ENCODE data around the gene RARG. TPM values are rescaled to one million over a fixed set of nuclear protein-coding genes. Genes with fewer than 3 reads are reported as not detected.

The RARG gene
- polyA plus RNA-seq, 1 donor (not counting 4 experiments of a cell fraction or from before 2014, with no cell fraction given): 26.4 TPM

- no peak overlapping the region for H3K27ac ChIP-seq (ENCODE audit: control insufficient read depth, insufficient read depth, low read length)
- no peaks in the 10 kb centered on the region for H4K20me1 ChIP-seq (ENCODE audit: control insufficient read depth, extremely low read depth, insufficient read depth, low read length)
- no peaks in the 10 kb centered on the region for H3K9me3 ChIP-seq (ENCODE audit: control insufficient read depth, low read depth, low read length)
- TF ChIP-seq EZH2 (IDR thresholded peaks at IDR 0.05; ENCODE audit: low read length): no peak
- no peak overlapping the region for H3K4me3 ChIP-seq (ENCODE audit: control insufficient read depth in 2 of 3, extremely low read depth in 1 of 3, insufficient read depth in 2 of 3, low read depth in 1 of 3, low read length in 3 of 3)
- FAIRE-seq (no peak), DNase-seq (ENCODE audit: low read depth, low spot score) (no peak)
- dilution Hi-C loops (cut with MboI; ENCODE audit: extremely low pct_ligation_motif_present, low sequenced_read_pairs): no loop called here
- no peak overlapping the region for H3K4me2 ChIP-seq (ENCODE audit: control insufficient read depth, extremely low read depth, insufficient read depth, low read depth, low read length)
- H3K27me3 ChIP-seq (ENCODE audit: control insufficient read depth, extremely low read depth, insufficient read depth, low read length): no peaks in the 10 kb centered on the region
- H3K79me2 ChIP-seq (ENCODE audit: control insufficient read depth, insufficient read depth, low read length): peaks cover 6% of the 10 kb centered on the region
- H3K36me3 ChIP-seq (ENCODE audit: control insufficient read depth in 2 of 2, extremely low read depth in 1 of 2, insufficient read depth in 2 of 2, low read length in 2 of 2): peaks cover 20 to 30% of the 10 kb centered on the region in 2 experiments
- no peak overlapping the region for H3K9ac ChIP-seq (ENCODE audit: control insufficient read depth, extremely low read depth, insufficient read depth, low read length)
- no peaks in the 10 kb centered on the region for H3K9me1 ChIP-seq (ENCODE audit: control insufficient read depth, extremely low read depth, insufficient read depth, low read length)
- H3K4me1 ChIP-seq (ENCODE audit: control insufficient read depth, extremely low read depth, insufficient read depth, low read length): peaks cover 4% of the 10 kb centered on the region
- no peak overlapping the region for H2AFZ ChIP-seq (ENCODE audit: control insufficient read depth, low read length)
Observed at GRCh38 chr12:53187145-53187899, 44.7 kb downstream of the RARG start.

GRCh38 chr12:53186745-53187144, 45.3 kb downstream of the RARG start:
- no peaks in the 10 kb centered on the region for H3K9me3 ChIP-seq (ENCODE audit: control insufficient read depth, low read depth, low read length)
- no peak overlapping the region for H3K9ac ChIP-seq (ENCODE audit: control insufficient read depth, extremely low read depth, insufficient read depth, low read length)
- peaks cover 9% of the 10 kb centered on the region for H3K4me1 ChIP-seq (ENCODE audit: control insufficient read depth, extremely low read depth, insufficient read depth, low read length)
- no peaks in the 10 kb centered on the region for H3K9me1 ChIP-seq (ENCODE audit: control insufficient read depth, extremely low read depth, insufficient read depth, low read length)
- H3K36me3 ChIP-seq (ENCODE audit: control insufficient read depth in 2 of 2, extremely low read depth in 1 of 2, insufficient read depth in 2 of 2, low read length in 2 of 2): peaks cover 25 to 35% of the 10 kb centered on the region in 2 experiments
- H3K79me2 ChIP-seq (ENCODE audit: control insufficient read depth, insufficient read depth, low read length): peaks cover 12% of the 10 kb centered on the region
- no peak overlapping the region for H3K27ac ChIP-seq (ENCODE audit: control insufficient read depth, insufficient read depth, low read length)
- no peak overlapping the region for H3K4me3 ChIP-seq (ENCODE audit: control insufficient read depth in 2 of 3, extremely low read depth in 1 of 3, insufficient read depth in 2 of 3, low read depth in 1 of 3, low read length in 3 of 3)
- no peak overlapping the region for H2AFZ ChIP-seq (ENCODE audit: control insufficient read depth, low read length)
- H3K4me2 ChIP-seq (ENCODE audit: control insufficient read depth, extremely low read depth, insufficient read depth, low read depth, low read length): no peak overlapping the region
- no peak for DNase-seq (ENCODE audit: low read depth, low spot score)
- no peak for FAIRE-seq
- TF ChIP-seq EZH2 (IDR thresholded peaks at IDR 0.05; ENCODE audit: low read length) (no peak), CTCF (optimal IDR thresholded peaks at IDR 0.05 in 1 of 3, IDR thresholded peaks at IDR 0.05 in 1 of 3, conservative IDR thresholded peaks at IDR 0.05 in 1 of 3; ENCODE audit: extremely low read depth in 1 of 3, insufficient read depth in 2 of 3, low read length in 3 of 3) (no peak)
- dilution Hi-C loops (cut with MboI; ENCODE audit: extremely low pct_ligation_motif_present, low sequenced_read_pairs): no loop called here
- H3K27me3 ChIP-seq (ENCODE audit: control insufficient read depth, extremely low read depth, insufficient read depth, low read length): no peaks in the 10 kb centered on the region
- no peaks in the 10 kb centered on the region for H4K20me1 ChIP-seq (ENCODE audit: control insufficient read depth, extremely low read depth, insufficient read depth, low read length)
